HG02973 (cell line): ENCODE results near the gene ATP1A4.

Experiments
- ATAC-seq: cut with Tn5 transposase; IDR thresholded peaks from one replicate; pipeline ENCODE4 v1.9.1; 2021; ENCODE audit warnings: moderate library complexity; ENCODE audit not compliant: unreplicated experiment

ATP1A4 gene

GRCh38 chr1:160169553-160170399 is 18.4 kb downstream of the ATP1A4 start:
- peak; percentile 63 for ATAC-seq

GRCh38 chr1:160171354-160171753 is 20.0 kb downstream of the ATP1A4 start:
- no peak for ATAC-seq

- ATAC-seq: no peak
Observed at GRCh38 chr1:160171980-160172379, 20.6 kb downstream of the ATP1A4 start.

- no peak for ATAC-seq
Observed at GRCh38 chr1:160177231-160177630, 25.8 kb downstream of the ATP1A4 start.

GRCh38 chr1:160177667-160178066 is 26.3 kb downstream of the ATP1A4 start:
- ATAC-seq: no peak

- no peak for ATAC-seq
Observed at GRCh38 chr1:160178731-160179130, 27.3 kb downstream of the ATP1A4 start.

GRCh38 chr1:160179336-160179735 is 27.9 kb downstream of the ATP1A4 start:
- ATAC-seq: no peak

- no peak for ATAC-seq
Observed at GRCh38 chr1:160186246-160186645, 34.8 kb downstream of the ATP1A4 start.

- ATAC-seq: no peak
Observed at GRCh38 chr1:160186729-160187128, 35.3 kb downstream of the ATP1A4 start.

GRCh38 chr1:160187407-160187806 is 36.0 kb downstream of the ATP1A4 start:
- no peak for ATAC-seq

GRCh38 chr1:160188341-160188740 is 36.9 kb downstream of the ATP1A4 start:
- no peak for ATAC-seq

GRCh38 chr1:160189649-160190625 is 38.5 kb downstream of the ATP1A4 start, which contains the start of gene CASQ1:
Gene CASQ1, plus strand, starts transcription at chr1:160190575. Its CDS starts 177 bp downstream, at chr1:160190752.
- no peak for ATAC-seq

- ATAC-seq: no peak
Observed at GRCh38 chr1:160191756-160192155, 40.4 kb downstream of the ATP1A4 start.

- ATAC-seq: no peak
Observed at GRCh38 chr1:160192234-160192633, 40.8 kb downstream of the ATP1A4 start.

GRCh38 chr1:160193091-160193819 is 41.9 kb downstream of the ATP1A4 start:
- no peak for ATAC-seq

- no peak for ATAC-seq
Observed at GRCh38 chr1:160193832-160194736, 42.7 kb downstream of the ATP1A4 start.

- ATAC-seq: no peak
Observed at GRCh38 chr1:160194737-160195059, 43.3 kb downstream of the ATP1A4 start.

- no peak for ATAC-seq
Observed at GRCh38 chr1:160196143-160196542, 44.7 kb downstream of the ATP1A4 start.

GRCh38 chr1:160197231-160197630 is 45.8 kb downstream of the ATP1A4 start:
- no peak for ATAC-seq

GRCh38 chr1:160200786-160201185 is 49.4 kb downstream of the ATP1A4 start:
- ATAC-seq: no peak
